Measurements from ENCODE around the gene THRB. TPM values are rescaled to one million over a fixed set of nuclear protein-coding genes. Genes with fewer than 3 reads are reported as not detected.

Gene THRB
- total and polyA plus RNA-seq, 8 donors, result 3.6 to 47.3 (median 14.5) TPM

- 70 to 79% (median 72%) methylated on average over 2 of the region's 2 CpGs for WGBS, 5 donors
- DNase-seq, result no peak
- H3K36me3 ChIP-seq, result no peaks in the 10 kb centered on the region
- H3K27me3 ChIP-seq, result no peaks in the 10 kb centered on the region
- H3K4me1 ChIP-seq, result peaks cover 4 to 26% (median 15%) of the 10 kb centered on the region in 4 donors
- no peaks in the 10 kb centered on the region for H3K9me3 ChIP-seq
- no peak overlapping the region for H3K27ac ChIP-seq
- H3K4me3 ChIP-seq, result no peak overlapping the region
- intact Hi-C loops (cut with DNase I; ENCODE audit: low total_unique reads), result no loop called here
- TF ChIP-seq, protein P1, sequence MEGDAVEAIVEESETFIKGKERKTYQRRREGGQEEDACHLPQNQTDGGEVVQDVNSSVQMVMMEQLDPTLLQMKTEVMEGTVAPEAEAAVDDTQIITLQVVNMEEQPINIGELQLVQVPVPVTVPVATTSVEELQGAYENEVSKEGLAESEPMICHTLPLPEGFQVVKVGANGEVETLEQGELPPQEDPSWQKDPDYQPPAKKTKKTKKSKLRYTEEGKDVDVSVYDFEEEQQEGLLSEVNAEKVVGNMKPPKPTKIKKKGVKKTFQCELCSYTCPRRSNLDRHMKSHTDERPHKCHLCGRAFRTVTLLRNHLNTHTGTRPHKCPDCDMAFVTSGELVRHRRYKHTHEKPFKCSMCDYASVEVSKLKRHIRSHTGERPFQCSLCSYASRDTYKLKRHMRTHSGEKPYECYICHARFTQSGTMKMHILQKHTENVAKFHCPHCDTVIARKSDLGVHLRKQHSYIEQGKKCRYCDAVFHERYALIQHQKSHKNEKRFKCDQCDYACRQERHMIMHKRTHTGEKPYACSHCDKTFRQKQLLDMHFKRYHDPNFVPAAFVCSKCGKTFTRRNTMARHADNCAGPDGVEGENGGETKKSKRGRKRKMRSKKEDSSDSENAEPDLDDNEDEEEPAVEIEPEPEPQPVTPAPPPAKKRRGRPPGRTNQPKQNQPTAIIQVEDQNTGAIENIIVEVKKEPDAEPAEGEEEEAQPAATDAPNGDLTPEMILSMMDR (IDR thresholded peaks at IDR 0.05), result no peak
- no peak for TF ChIP-seq EP300 (IDR thresholded peaks at IDR 0.05)
- TF ChIP-seq POLR2A (IDR thresholded peaks at IDR 0.05), result no peak
- TF ChIP-seq POLR2AphosphoS5 (IDR thresholded peaks at IDR 0.05), result no peak
Observed at GRCh38 chr3:24394754-24395153, 99.9 kb downstream of the THRB start.

- WGBS, 5 donors, result 51 to 81% (median 75%) methylated on average over 3 of the region's 3 CpGs
- H3K27me3 ChIP-seq, result no peaks in the 10 kb centered on the region
- no peaks in the 10 kb centered on the region for H3K36me3 ChIP-seq
- no peak overlapping the region for H3K27ac ChIP-seq
- TF ChIP-seq POLR2A (IDR thresholded peaks at IDR 0.05) (no peak), EP300 (IDR thresholded peaks at IDR 0.05) (no peak), POLR2AphosphoS5 (IDR thresholded peaks at IDR 0.05) (no peak)
- TF ChIP-seq, protein P1 (IDR thresholded peaks at IDR 0.05), result no peak
- DNase-seq, result no peak
- intact Hi-C loops (cut with DNase I; ENCODE audit: low total_unique reads), result no loop called here
- no peaks in the 10 kb centered on the region for H3K9me3 ChIP-seq
- no peak overlapping the region for H3K4me3 ChIP-seq
- peaks cover 7 to 33% (median 20%) of the 10 kb centered on the region in 4 donors for H3K4me1 ChIP-seq
Observed at GRCh38 chr3:24393316-24393715, 101.3 kb downstream of the THRB start.

DNA sequence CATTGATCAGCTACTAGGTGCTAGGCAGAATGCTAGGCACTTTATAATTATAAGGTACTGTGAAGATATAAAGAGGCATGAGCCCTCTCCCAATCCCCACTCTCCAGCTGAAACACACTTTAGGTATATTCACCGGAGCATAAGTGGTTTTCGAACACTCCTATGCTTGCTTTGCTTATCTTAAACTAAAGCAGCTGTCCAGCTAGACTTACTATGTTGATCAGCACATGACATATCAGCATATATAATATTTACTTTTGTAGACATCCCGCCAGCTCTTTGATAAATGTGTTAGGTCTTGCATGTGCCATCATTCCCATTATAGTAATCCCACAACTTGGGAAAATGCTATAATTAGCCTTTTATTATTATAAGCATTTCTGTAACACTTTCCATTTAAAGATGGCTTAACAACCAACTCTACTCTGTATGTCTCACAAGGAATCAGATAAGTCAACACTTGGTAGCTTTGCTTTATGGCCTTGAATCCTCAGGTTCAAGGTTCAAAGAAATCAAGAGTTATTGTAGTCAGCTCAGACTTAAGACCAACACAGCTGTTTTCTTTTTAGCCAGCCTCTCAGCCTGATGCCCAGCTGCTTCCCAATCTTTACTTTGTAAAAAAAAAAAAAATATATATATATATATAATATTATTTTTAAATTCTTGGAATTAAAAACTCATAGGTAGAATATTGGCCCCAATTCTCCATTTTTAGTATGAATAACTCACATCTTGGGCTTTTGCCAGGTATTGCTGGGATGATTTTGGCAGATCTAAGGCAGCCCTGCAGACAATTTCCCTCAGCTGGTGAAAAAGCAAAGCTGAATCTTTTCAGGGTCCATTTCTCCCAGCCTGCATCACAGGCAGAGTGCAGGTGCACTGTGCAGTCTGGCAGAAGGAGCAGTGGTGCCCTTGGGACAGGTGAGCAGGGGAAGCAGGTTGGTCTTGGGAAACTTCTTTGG is 104.2 kb downstream of the THRB start:
- H3K27ac ChIP-seq, result peak overlapping the region in 3 of 5 donors; percentile 14 to 23 (median 19)
- no peak overlapping the region for H3K4me3 ChIP-seq
- no peaks in the 10 kb centered on the region for H3K27me3 ChIP-seq
- intact Hi-C loops (cut with DNase I; ENCODE audit: low total_unique reads), result no loop called here
- WGBS, 5 donors, result 31 to 56% (median 40%) methylated on average over 3 of the region's 3 CpGs
- H3K36me3 ChIP-seq, result no peaks in the 10 kb centered on the region
- no peak for DNase-seq
- H3K4me1 ChIP-seq, result peaks cover 7 to 39% (median 20%) of the 10 kb centered on the region in 4 donors
- TF ChIP-seq POLR2A (IDR thresholded peaks at IDR 0.05) (no peak), POLR2AphosphoS5 (IDR thresholded peaks at IDR 0.05) (no peak), EP300 (IDR thresholded peaks at IDR 0.05) (no peak)
- TF ChIP-seq, protein P1 (IDR thresholded peaks at IDR 0.05), result no peak
- H3K9me3 ChIP-seq, result no peaks in the 10 kb centered on the region

- Histone ChIP-seq H3K27ac (peak overlapping the region in 3 of 5 donors; percentile 14 to 23 (median 19)), H3K9me3 (no peaks in the 10 kb centered on the region), H3K27me3 (no peaks in the 10 kb centered on the region), H3K4me3 (no peak overlapping the region), H3K36me3 (no peaks in the 10 kb centered on the region), H3K4me1 (peaks cover 7 to 34% (median 20%) of the 10 kb centered on the region in 4 donors)
- TF ChIP-seq POLR2A (IDR thresholded peaks at IDR 0.05) (no peak), EP300 (IDR thresholded peaks at IDR 0.05) (no peak), POLR2AphosphoS5 (IDR thresholded peaks at IDR 0.05) (no peak)
- TF ChIP-seq, protein P1 (IDR thresholded peaks at IDR 0.05), result no peak
- intact Hi-C loops (cut with DNase I; ENCODE audit: low total_unique reads), result no loop called here
- 38 to 47% (median 39%) methylated on average over 6 of the region's 6 CpGs for WGBS, 5 donors
- peak in 1 of 2 donors; percentile 74 for DNase-seq
Observed at GRCh38 chr3:24389108-24390090, 105.3 kb downstream of the THRB start.
